Progenitor cell of endocrine pancreas (in vitro differentiated cells): ENCODE results near the gene STK39. TPM values are rescaled to one million over a fixed set of nuclear protein-coding genes. Genes with fewer than 3 reads are reported as not detected.

ENCODE experiments used
- DNase-seq: peaks from one replicate; pipeline ENCODE4 v3.0.0; 2021; ENCODE audit warnings: low spot score; ENCODE audit not compliant: unreplicated experiment
- H3K27ac Mint-ChIP-seq: 2 replicates; pipeline ENCODE4 v1.8.0; 2021; ENCODE audit warnings: mild to moderate bottlenecking, moderate library complexity, mixed read lengths
- H3K27me3 Mint-ChIP-seq: 2 replicates; pipeline ENCODE4 v1.8.0; 2021; ENCODE audit warnings: mixed read lengths
- H3K36me3 Mint-ChIP-seq: 2 replicates; pipeline ENCODE4 v1.8.0; 2022; ENCODE audit warnings: mixed read lengths; ENCODE audit not compliant: insufficient read depth
- H3K4me1 Mint-ChIP-seq: 2 replicates; pipeline ENCODE4 v1.8.0; 2021; ENCODE audit warnings: low read depth, mixed read lengths
- H3K4me3 Mint-ChIP-seq: 2 replicates; pipeline ENCODE4 v1.8.0; 2021; ENCODE audit warnings: low read depth, mild to moderate bottlenecking, moderate library complexity, mixed read lengths
- H3K9me3 Mint-ChIP-seq: 2 replicates; pipeline ENCODE4 v1.8.0; 2021; ENCODE audit warnings: low read depth, mixed read lengths
- total RNA-seq: library from RNA; stranded (reverse); gene quantifications from 2 replicates; pipeline ENCODE4 v1.2.1, GENCODE V29; 2021
- TF ChIP-seq, protein P1 (sequence below): fragments of 200-600 bp; sonication (generic); IDR thresholded peaks from one replicate; pipeline ENCODE4 v1.5.0; 2021; ENCODE audit warnings: antibody characterized with exemption, mild to moderate bottlenecking; ENCODE audit not compliant: unreplicated experiment

The STK39 gene
- total RNA-seq, 1 donor from 2014 or later = 22.9 TPM

GRCh38 chr2:168210216-168210894 is 37.0 kb downstream of the STK39 start:
- Mint-ChIP-seq H3K36me3 (peaks cover 11% of the 10 kb centered on the region), H3K4me1 (peaks cover 16% of the 10 kb centered on the region), H3K9me3 (peaks cover 4% of the 10 kb centered on the region), H3K27ac (peak overlapping the region; percentile 35), H3K4me3 (no peak overlapping the region), H3K27me3 (no peaks in the 10 kb centered on the region)
- TF ChIP-seq, protein P1, sequence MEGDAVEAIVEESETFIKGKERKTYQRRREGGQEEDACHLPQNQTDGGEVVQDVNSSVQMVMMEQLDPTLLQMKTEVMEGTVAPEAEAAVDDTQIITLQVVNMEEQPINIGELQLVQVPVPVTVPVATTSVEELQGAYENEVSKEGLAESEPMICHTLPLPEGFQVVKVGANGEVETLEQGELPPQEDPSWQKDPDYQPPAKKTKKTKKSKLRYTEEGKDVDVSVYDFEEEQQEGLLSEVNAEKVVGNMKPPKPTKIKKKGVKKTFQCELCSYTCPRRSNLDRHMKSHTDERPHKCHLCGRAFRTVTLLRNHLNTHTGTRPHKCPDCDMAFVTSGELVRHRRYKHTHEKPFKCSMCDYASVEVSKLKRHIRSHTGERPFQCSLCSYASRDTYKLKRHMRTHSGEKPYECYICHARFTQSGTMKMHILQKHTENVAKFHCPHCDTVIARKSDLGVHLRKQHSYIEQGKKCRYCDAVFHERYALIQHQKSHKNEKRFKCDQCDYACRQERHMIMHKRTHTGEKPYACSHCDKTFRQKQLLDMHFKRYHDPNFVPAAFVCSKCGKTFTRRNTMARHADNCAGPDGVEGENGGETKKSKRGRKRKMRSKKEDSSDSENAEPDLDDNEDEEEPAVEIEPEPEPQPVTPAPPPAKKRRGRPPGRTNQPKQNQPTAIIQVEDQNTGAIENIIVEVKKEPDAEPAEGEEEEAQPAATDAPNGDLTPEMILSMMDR = no peak
- DNase-seq = no peak

GRCh38 chr2:168208652-168209051 is 38.7 kb downstream of the STK39 start:
- H3K9me3 Mint-ChIP-seq = peaks cover 12% of the 10 kb centered on the region
- TF ChIP-seq, protein P1 = no peak
- H3K27ac Mint-ChIP-seq = no peak overlapping the region
- H3K36me3 Mint-ChIP-seq = peaks cover 21% of the 10 kb centered on the region
- H3K4me3 Mint-ChIP-seq = no peak overlapping the region
- no peaks in the 10 kb centered on the region for H3K27me3 Mint-ChIP-seq
- H3K4me1 Mint-ChIP-seq = peaks cover 16% of the 10 kb centered on the region
- no peak for DNase-seq

GRCh38 chr2:168207851-168208250 is 39.5 kb downstream of the STK39 start:
- Mint-ChIP-seq H3K36me3 (peaks cover 25% of the 10 kb centered on the region), H3K27ac (no peak overlapping the region), H3K9me3 (peaks cover 16% of the 10 kb centered on the region), H3K4me1 (peaks cover 17% of the 10 kb centered on the region), H3K4me3 (no peak overlapping the region), H3K27me3 (no peaks in the 10 kb centered on the region)
- DNase-seq = no peak
- TF ChIP-seq, protein P1 = no peak

DNA sequence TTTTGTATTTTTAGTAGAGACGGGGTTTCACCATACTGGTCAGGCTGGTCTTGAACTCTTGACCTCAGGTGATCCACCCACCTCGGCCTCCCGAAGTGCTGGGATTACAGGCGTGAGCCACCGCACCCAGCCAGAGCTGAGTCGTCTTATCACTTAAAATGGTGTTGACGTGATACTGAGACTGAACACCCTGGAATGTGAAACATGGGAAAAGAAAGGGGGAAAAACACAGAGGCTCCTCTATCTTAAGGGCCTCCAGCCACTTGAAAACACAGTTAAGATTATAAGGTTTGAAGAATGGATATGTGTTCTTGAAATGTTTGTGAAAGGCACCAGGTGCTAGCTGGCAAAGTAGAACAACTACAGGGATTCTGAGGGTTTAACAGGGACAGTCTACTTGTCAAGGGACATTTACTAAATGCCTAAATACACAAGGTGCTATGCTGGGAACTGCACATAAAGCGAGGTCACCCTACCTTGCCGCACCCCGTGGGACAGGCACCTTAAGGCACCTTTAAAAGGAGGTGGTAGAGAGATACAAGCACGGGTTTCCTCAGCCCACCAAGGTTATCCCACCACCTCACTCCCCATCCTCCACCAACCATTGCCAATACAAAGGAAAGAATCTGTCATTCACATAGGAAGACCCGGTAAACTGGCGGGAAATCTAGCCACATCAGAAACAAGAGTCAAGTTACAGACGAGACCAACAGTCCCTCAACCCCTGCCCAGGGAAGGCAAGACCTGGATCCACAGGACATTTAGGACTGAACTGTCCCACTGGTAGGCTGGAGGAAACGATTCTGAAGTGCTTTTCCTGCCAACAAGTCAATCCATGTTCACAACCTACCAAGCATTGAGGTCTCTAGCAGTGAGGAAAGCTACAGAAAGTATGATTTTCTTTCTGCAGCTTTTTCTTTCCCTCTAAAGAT is 43.4 kb downstream of the STK39 start:
- H3K27me3 Mint-ChIP-seq = no peaks in the 10 kb centered on the region
- H3K4me3 Mint-ChIP-seq = no peak overlapping the region
- H3K27ac Mint-ChIP-seq = peak overlapping the region; percentile 53
- H3K36me3 Mint-ChIP-seq = peaks cover 25% of the 10 kb centered on the region
- peaks cover 19% of the 10 kb centered on the region for H3K9me3 Mint-ChIP-seq
- DNase-seq = no peak
- peaks cover 23% of the 10 kb centered on the region for H3K4me1 Mint-ChIP-seq
- TF ChIP-seq, protein P1 = no peak

DNA sequence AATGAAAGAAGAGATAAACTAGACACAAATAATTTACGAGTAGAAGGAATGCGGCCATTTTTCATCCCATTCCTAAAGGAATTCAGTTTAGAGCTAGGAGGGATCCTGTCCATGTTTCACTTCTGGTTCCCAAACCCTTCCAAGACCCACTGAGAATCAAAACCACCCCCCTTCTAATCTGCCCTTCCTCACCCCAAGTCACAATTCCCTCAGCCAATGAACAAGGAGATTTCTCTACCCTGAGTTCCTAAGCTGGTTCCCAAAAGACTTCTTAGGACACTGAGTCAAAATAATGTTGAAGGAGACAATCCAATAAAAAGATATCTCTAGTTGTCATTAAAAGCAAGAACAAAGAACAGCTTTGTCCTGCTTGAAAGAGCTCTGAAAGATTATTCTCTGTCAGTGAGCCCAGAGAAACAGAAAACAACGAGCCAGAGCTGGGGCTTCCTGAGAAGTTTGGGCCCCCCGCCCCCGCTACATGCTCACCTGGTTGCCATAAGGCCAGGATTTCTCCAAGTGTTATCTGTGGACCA is 45.7 kb downstream of the STK39 start:
- no peak for DNase-seq
- Mint-ChIP-seq H3K27ac (peak overlapping the region; percentile 84), H3K9me3 (peaks cover 16% of the 10 kb centered on the region), H3K4me1 (peaks cover 34% of the 10 kb centered on the region), H3K27me3 (no peaks in the 10 kb centered on the region), H3K36me3 (peaks cover 21% of the 10 kb centered on the region), H3K4me3 (peak overlapping the region; percentile 12)
- TF ChIP-seq, protein P1 = no peak
